HCT116 (cell line): ENCODE results near the gene SYNGAP1. TPM values are rescaled to one million over a fixed set of nuclear protein-coding genes. Genes with fewer than 3 reads are reported as not detected.
A peak's percentile ranks its signal among the peaks of the same experiment; 100 is the strongest.

Experiments used
- ATAC-seq: fragments of 200-7000 bp; cut with Tn5 transposase; 2 replicates; pipeline ENCODE4 v1.9.1; 2020; ENCODE audit warnings: mild to moderate bottlenecking, moderate library complexity
- BruUV-seq: library from RNA; stranded (reverse); fragments of 400-500 nt; replicated peaks from 2 replicates; lab custom pipeline; 2021; lab: Mats Ljungman, UMichigan
- CTCF ChIA-PET: fragments of 300-600 bp; sonication (Branson Sonifier 250); formaldehyde crosslinking; loops from one replicate; lab custom pipeline; 2021; ENCODE audit warnings: antibody characterized with exemption; lab: Charles Lee
- POLR2A ChIA-PET: fragments of 300-600, 350-600 bp; sonication (Branson Sonifier 250); formaldehyde crosslinking; loops from one replicate; lab custom pipeline; 2021; ENCODE audit warnings: antibody characterized with exemption; lab: Charles Lee
- RAD21 ChIA-PET, 2 experiments: fragments of 300-600 bp; sonication (Branson Sonifier 250); formaldehyde crosslinking; loops; one replicate each; lab custom pipeline; 2023; ENCODE audit warnings: low total read pairs in 2 of 2; ENCODE audit not compliant: uncharacterized antibody in 2 of 2, unreplicated experiment in 2 of 2, low non-redundant PET in 1 of 2; lab: Charles Lee
- DNase-seq: peaks from one replicate; pipeline ENCODE4 v3.0.0-alpha.2; 2010; ENCODE audit warnings: low read depth, low spot score
- H2AFZ ChIP-seq: fragments of 200-600 bp; shearing (Covaris generic), sonication (generic); 2 replicates; pipeline ENCODE4 v1.6.1; 2017; ENCODE audit warnings: low read depth, mixed run types, mixed read lengths, antibody characterized with exemption, low read length; ENCODE audit not compliant: poor library complexity, severe bottlenecking
- H3K27ac ChIP-seq: 2 replicates; pipeline ENCODE4 v1.5.1; 2012; ENCODE audit warnings: low read depth, low read length
- H3K27me3 ChIP-seq: fragments of 200-600 bp; sonication (generic); 2 replicates; pipeline ENCODE4 v1.6.1; 2016; ENCODE audit warnings: mixed run types, low read length, mixed read lengths; ENCODE audit not compliant: insufficient read depth
- H3K36me3 ChIP-seq, 2 experiments: fragments of 200-500 bp in 1 of 2; fragments of 200-600 bp in 1 of 2; sonication (Bioruptor generic) in 1 of 2; sonication (generic) in 1 of 2; 2 replicates each; pipeline versions ENCODE4 v1.5.1 to v1.6.1; 2014 to 2016; ENCODE audit warnings: low read length in 2 of 2, inconsistent platforms in 1 of 2, mixed read lengths in 1 of 2, mixed run types in 1 of 2; ENCODE audit not compliant: insufficient read depth in 2 of 2, control insufficient read depth in 1 of 2
- H3K4me1 ChIP-seq, 2 experiments: fragments of 200-600 bp in 1 of 2; sonication (generic) in 1 of 2; 2 replicates each; pipeline versions ENCODE4 v1.5.1 to v1.6.1; 2012 to 2017; ENCODE audit warnings: low read length in 2 of 2, inconsistent platforms in 1 of 2, mild to moderate bottlenecking in 1 of 2, mixed read lengths in 1 of 2, mixed run types in 1 of 2, moderate library complexity in 1 of 2; ENCODE audit not compliant: insufficient read depth in 2 of 2, control insufficient read depth in 1 of 2
- H3K4me2 ChIP-seq: fragments of 200-600 bp; sonication (generic); 2 replicates; pipeline ENCODE4 v1.6.1; 2017; ENCODE audit warnings: mixed run types, low read length, mixed read lengths
- H3K4me3 ChIP-seq, 2 experiments: fragments of 200-600 bp in 1 of 2; sonication (generic) in 1 of 2; replicated peaks in 1 of 2; 2 replicates each; pipeline ENCODE4 v1.5.1; 2011 to 2016; ENCODE audit warnings: low read length in 2 of 2, control low read depth in 1 of 2, low read depth in 1 of 2, mild to moderate bottlenecking in 1 of 2, mixed read lengths in 1 of 2, mixed run types in 1 of 2
- H3K79me2 ChIP-seq: fragments of 200-600 bp; sonication (generic); 2 replicates; pipeline ENCODE4 v1.6.1; 2017; ENCODE audit warnings: mild to moderate bottlenecking, mixed run types, low read length, moderate library complexity, mixed read lengths; ENCODE audit not compliant: insufficient read depth
- H3K9ac ChIP-seq: fragments of 200-600 bp; sonication (generic); 2 replicates; pipeline ENCODE4 v1.6.1; 2016; ENCODE audit warnings: low read length, mixed read lengths
- H3K9me2 ChIP-seq: fragments of 200-600 bp; sonication (generic), shearing (Covaris generic); 2 replicates; pipeline ENCODE4 v1.6.1; 2017; ENCODE audit warnings: mixed run types, mild to moderate bottlenecking, moderate library complexity; ENCODE audit not compliant: insufficient read depth
- H3K9me3 ChIP-seq, 2 experiments: fragments of 200-500 bp in 1 of 2; fragments of 200-600 bp in 1 of 2; sonication (Bioruptor generic) in 1 of 2; sonication (generic) in 1 of 2; 2 replicates each; pipeline ENCODE4 v1.6.1; 2014 to 2017; ENCODE audit warnings: low read length in 2 of 2, mixed read lengths in 2 of 2, inconsistent platforms in 1 of 2, low read depth in 1 of 2, mild to moderate bottlenecking in 1 of 2, mixed run types in 1 of 2, moderate library complexity in 1 of 2; ENCODE audit not compliant: control insufficient read depth in 1 of 2, insufficient read depth in 1 of 2
- H4K20me1 ChIP-seq: fragments of 200-600 bp; sonication (generic), shearing (Covaris generic); 2 replicates; pipeline ENCODE4 v1.6.1; 2017; ENCODE audit warnings: mixed run types, mild to moderate bottlenecking, moderate library complexity; ENCODE audit not compliant: insufficient read depth
- ATF3 ChIP-seq: IDR thresholded peaks from 2 replicates; pipeline ENCODE4 v1.6.1; 2012
- CBX3 ChIP-seq: IDR thresholded peaks from 2 replicates; pipeline ENCODE4 v1.6.1; 2012; ENCODE audit warnings: low read depth
- CEBPB ChIP-seq: IDR thresholded peaks from 2 replicates; pipeline ENCODE4 v1.6.1; 2012; ENCODE audit warnings: low read depth
- EGR1 ChIP-seq: IDR thresholded peaks from 2 replicates; pipeline ENCODE4 v1.6.1; 2012; ENCODE audit warnings: low read depth
- ELF1 ChIP-seq: IDR thresholded peaks from 2 replicates; pipeline ENCODE4 v1.6.1; 2012; ENCODE audit warnings: low read depth, borderline replicate concordance
- EZH2 ChIP-seq: fragments of 200-600 bp; sonication (generic); IDR thresholded peaks from 2 replicates; pipeline ENCODE4 v1.6.1; 2017; ENCODE audit warnings: antibody characterized with exemption, mixed run types
- EZH2phosphoT487 ChIP-seq: fragments of 200-600 bp; IDR thresholded peaks from 2 replicates; pipeline ENCODE4 v1.6.1; 2018; ENCODE audit warnings: antibody characterized with exemption, borderline replicate concordance
- FOSL1 ChIP-seq: IDR thresholded peaks from 2 replicates; pipeline ENCODE4 v1.6.1; 2012; ENCODE audit warnings: low read depth
- JUND ChIP-seq: IDR thresholded peaks from 2 replicates; pipeline ENCODE4 v1.6.1; 2012
- POLR2AphosphoS5 ChIP-seq: IDR thresholded peaks from 2 replicates; pipeline ENCODE4 v1.6.1; 2011; ENCODE audit warnings: mild to moderate bottlenecking, low read depth, low read length, moderate library complexity
- RAD21 ChIP-seq: IDR thresholded peaks from 2 replicates; pipeline ENCODE4 v1.6.1; 2012; ENCODE audit warnings: low read depth, mild to moderate bottlenecking
- REST ChIP-seq: IDR thresholded peaks from 2 replicates; pipeline ENCODE4 v1.6.1; 2012; ENCODE audit warnings: low read depth
- SIN3A ChIP-seq: IDR thresholded peaks from 2 replicates; pipeline ENCODE4 v1.6.1; 2012; ENCODE audit warnings: low read depth
- SP1 ChIP-seq: IDR thresholded peaks from 2 replicates; pipeline ENCODE4 v1.6.1; 2012; ENCODE audit warnings: low read depth
- SRF ChIP-seq: IDR thresholded peaks from 2 replicates; pipeline ENCODE4 v1.6.1; 2012; ENCODE audit warnings: low read depth
- TCF7L2 ChIP-seq: IDR thresholded peaks from 2 replicates; pipeline ENCODE4 v1.7.0; 2011; ENCODE audit warnings: borderline replicate concordance, inconsistent platforms; ENCODE audit not compliant: insufficient read depth, insufficient read length; ENCODE audit errors: extremely low read depth
- ZBTB33 ChIP-seq: IDR thresholded peaks from 2 replicates; pipeline ENCODE4 v1.6.1; 2011; ENCODE audit warnings: mild to moderate bottlenecking, low read length, moderate library complexity; ENCODE audit not compliant: insufficient replicate concordance; ENCODE audit errors: extremely low read depth
- ZFX ChIP-seq: fragments of 450-650 bp; IDR thresholded peaks from 2 replicates; pipeline ENCODE4 v1.6.1; 2017
- ZNF274 ChIP-seq: fragments of 200-500 bp; sonication (Bioruptor generic); IDR thresholded peaks from 2 replicates; pipeline ENCODE4 v1.6.1; 2014; ENCODE audit warnings: mild to moderate bottlenecking, low read depth, low read length, inconsistent platforms
- intact Hi-C: fragments of 100-400 bp; cut with micrococcal nuclease; formaldehyde crosslinking; loops from 2 replicates; pipeline ENCODE4 v1.10.0; 2022
- total RNA-seq: library from RNA; stranded (reverse); gene quantifications from one replicate; pipeline ENCODE4 v1.2.1, GENCODE V29; 2021; ENCODE audit not compliant: unreplicated experiment
- TF ChIP-seq, protein P1 (sequence below): IDR thresholded peaks from 2 replicates; pipeline ENCODE4 v1.6.1; 2012

SYNGAP1 gene
- total RNA-seq, 1 experiment from 2014 or later, result 11.5 TPM

GRCh38 chr6:33452496-33452895, 32.6 kb downstream of the SYNGAP1 start:
- Histone ChIP-seq H4K20me1 (no peaks in the 10 kb centered on the region), H3K9me2 (no peaks in the 10 kb centered on the region), H3K9me3 (no peaks in the 10 kb centered on the region), H3K4me3 (no peak overlapping the region), H3K36me3 (peaks cover 4 to 14% of the 10 kb centered on the region in 2 experiments; a peak in 3 of 4 replicates), H3K79me2 (peaks cover 30% of the 10 kb centered on the region), H2AFZ (no peak overlapping the region), H3K9ac (no peak overlapping the region), H3K4me2 (peak overlapping the region; percentile 98; the same call in 1 of the 2 replicates), H3K4me1 (peaks cover 5 to 11% of the 10 kb centered on the region in 2 experiments; a peak in 3 of 4 replicates), H3K27ac (no peak overlapping the region), H3K27me3 (no peaks in the 10 kb centered on the region)
- ATAC-seq (no peak), DNase-seq (no peak)
- BruUV-seq, result no TSS peak
- RAD21 ChIA-PET, result no interaction called here
- no peak for TF ChIP-seq ELF1
- no peak for TF ChIP-seq EGR1
- TF ChIP-seq FOSL1, result no peak
- no peak for TF ChIP-seq POLR2AphosphoS5
- TF ChIP-seq ZNF274, result no peak
- no peak for TF ChIP-seq ZBTB33
- no peak for TF ChIP-seq ATF3
- TF ChIP-seq, protein P1, sequence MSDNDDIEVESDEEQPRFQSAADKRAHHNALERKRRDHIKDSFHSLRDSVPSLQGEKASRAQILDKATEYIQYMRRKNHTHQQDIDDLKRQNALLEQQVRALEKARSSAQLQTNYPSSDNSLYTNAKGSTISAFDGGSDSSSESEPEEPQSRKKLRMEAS, result no peak
- TF ChIP-seq CEBPB, result no peak
- TF ChIP-seq JUND, result no peak
- TF ChIP-seq EZH2, result no peak
- no peak for TF ChIP-seq SIN3A
- no peak for TF ChIP-seq REST
- TF ChIP-seq RAD21, result no peak
- no peak for TF ChIP-seq EZH2phosphoT487
- TF ChIP-seq SRF, result no peak
- no peak for TF ChIP-seq ZFX
- TF ChIP-seq TCF7L2, result no peak
- no peak for TF ChIP-seq CBX3
- TF ChIP-seq SP1, result no peak
- POLR2A ChIA-PET, result no interaction called here
- intact Hi-C loops, result no loop called here
- CTCF ChIA-PET, result no interaction called here
